ENCODE results near the gene TAS2R39. TPM values are rescaled to one million over a fixed set of nuclear protein-coding genes. Genes with fewer than 3 reads are reported as not detected.
"Not testable (repeated sequence)": the region's sequence is repeated elsewhere in the genome, so short reads cannot be mapped to it uniquely, and the experiment has no call there.

The TAS2R39 gene
- total RNA-seq, 3 donors from 2014 or later (not counting 1 experiment from before 2014, with no cell fraction given) = not detected

GRCh38 chr7:143171697-143172096, 11.5 kb upstream of the TAS2R39 start:
- Mint-ChIP-seq H3K4me3 (no peak overlapping the region), H3K9me3 (no peaks in the 10 kb centered on the region), H3K27ac (no peak overlapping the region), H3K27me3 (ENCODE audit: low read depth in 2 of 2) (peaks cover 4 to 22% of the 10 kb centered on the region in 2 donors), H3K36me3 (no peaks in the 10 kb centered on the region), H3K4me1 (no peaks in the 10 kb centered on the region)
- no peak for ATAC-seq
- no peak for DNase-seq
- Histone ChIP-seq H3K4me3 (ENCODE audit: low read length) (no peak overlapping the region), H3K9me3 (ENCODE audit: control insufficient read depth, insufficient read depth, low read length) (peaks cover 4% of the 10 kb centered on the region), H3K27ac (ENCODE audit: low read length) (no peak overlapping the region), H3K36me3 (ENCODE audit: control insufficient read depth, insufficient read depth, low read length) (no peaks in the 10 kb centered on the region), H3K27me3 (ENCODE audit: control insufficient read depth, insufficient read depth, low read length) (no peaks in the 10 kb centered on the region), H3K4me1 (ENCODE audit: control insufficient read depth, insufficient read depth, low read length) (no peaks in the 10 kb centered on the region)
- intact Hi-C loops (cut with micrococcal nuclease) = no loop called here
- no peak for TF ChIP-seq CTCF (IDR thresholded peaks at IDR 0.05)

DNA sequence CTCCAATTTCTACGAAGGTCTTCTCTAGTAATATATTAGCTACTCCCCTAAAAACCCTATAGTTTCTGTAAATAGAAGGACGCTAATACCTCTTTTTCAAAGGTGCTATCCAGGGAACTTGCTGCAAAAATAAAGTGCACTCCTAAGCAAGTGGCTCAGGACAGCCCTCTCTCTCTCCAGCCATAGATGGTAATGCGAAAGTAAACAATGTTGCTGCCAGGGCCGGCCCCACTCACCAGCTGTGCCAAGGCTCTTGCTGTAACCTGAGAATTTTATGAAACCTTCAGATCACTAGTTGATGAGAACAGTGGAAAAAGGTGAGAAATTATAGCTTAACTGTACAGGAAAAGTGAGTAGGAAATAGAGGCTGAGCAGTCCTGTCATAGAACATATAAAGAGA, 10.9 kb upstream of the TAS2R39 start:
- no peaks in the 10 kb centered on the region for H3K4me1 Mint-ChIP-seq
- Histone ChIP-seq H3K36me3 (ENCODE audit: control insufficient read depth, insufficient read depth, low read length) (no peaks in the 10 kb centered on the region), H3K9me3 (ENCODE audit: control insufficient read depth, insufficient read depth, low read length) (peaks cover 6% of the 10 kb centered on the region), H3K27me3 (ENCODE audit: control insufficient read depth, insufficient read depth, low read length) (no peaks in the 10 kb centered on the region), H3K4me1 (ENCODE audit: control insufficient read depth, insufficient read depth, low read length) (no peaks in the 10 kb centered on the region), H3K4me3 (ENCODE audit: low read length) (no peak overlapping the region), H3K27ac (ENCODE audit: low read length) (no peak overlapping the region)
- peaks cover 2% of the 10 kb centered on the region for H3K36me3 Mint-ChIP-seq
- 63% methylated on average over 4 of the region's 4 CpGs for WGBS (ENCODE audit: insufficient coverage)
- no peak for TF ChIP-seq CTCF (IDR thresholded peaks at IDR 0.05)
- H3K27ac Mint-ChIP-seq = no peak overlapping the region
- H3K27me3 Mint-ChIP-seq (ENCODE audit: low read depth in 2 of 2) = peaks cover 4 to 22% of the 10 kb centered on the region in 2 donors
- ATAC-seq (no peak), DNase-seq (no peak)
- intact Hi-C loops (cut with micrococcal nuclease) = no loop called here
- no peak overlapping the region for H3K4me3 Mint-ChIP-seq
- H3K9me3 Mint-ChIP-seq = peaks cover 2% of the 10 kb centered on the region in 2 donors

- peaks cover 5 to 6% of the 10 kb centered on the region in 2 donors for H3K9me3 Mint-ChIP-seq
- peaks cover 8% of the 10 kb centered on the region for H3K9me3 ChIP-seq (ENCODE audit: control insufficient read depth, insufficient read depth, low read length)
- no peaks in the 10 kb centered on the region for H3K27me3 ChIP-seq (ENCODE audit: control insufficient read depth, insufficient read depth, low read length)
- no peak for DNase-seq
- H3K4me3 ChIP-seq (ENCODE audit: low read length) = no peak overlapping the region
- H3K27ac Mint-ChIP-seq = no peak overlapping the region
- peaks cover 14% of the 10 kb centered on the region for H3K36me3 Mint-ChIP-seq
- no peak overlapping the region for H3K27ac ChIP-seq (ENCODE audit: low read length)
- ATAC-seq = no peak
- no peaks in the 10 kb centered on the region for H3K36me3 ChIP-seq (ENCODE audit: control insufficient read depth, insufficient read depth, low read length)
- no peaks in the 10 kb centered on the region for H3K4me1 ChIP-seq (ENCODE audit: control insufficient read depth, insufficient read depth, low read length)
- no peak for TF ChIP-seq CTCF (IDR thresholded peaks at IDR 0.05)
- H3K4me1 Mint-ChIP-seq = no peaks in the 10 kb centered on the region
- 88% methylated on average over 2 of the region's 5 CpGs for WGBS (ENCODE audit: insufficient coverage)
- no peak overlapping the region for H3K4me3 Mint-ChIP-seq
- peaks cover 7 to 30% of the 10 kb centered on the region in 2 donors for H3K27me3 Mint-ChIP-seq (ENCODE audit: low read depth in 2 of 2)
- intact Hi-C loops (cut with micrococcal nuclease) = no loop called here
Measured at GRCh38 chr7:143176128-143176527, 7.1 kb upstream of the TAS2R39 start.

DNA sequence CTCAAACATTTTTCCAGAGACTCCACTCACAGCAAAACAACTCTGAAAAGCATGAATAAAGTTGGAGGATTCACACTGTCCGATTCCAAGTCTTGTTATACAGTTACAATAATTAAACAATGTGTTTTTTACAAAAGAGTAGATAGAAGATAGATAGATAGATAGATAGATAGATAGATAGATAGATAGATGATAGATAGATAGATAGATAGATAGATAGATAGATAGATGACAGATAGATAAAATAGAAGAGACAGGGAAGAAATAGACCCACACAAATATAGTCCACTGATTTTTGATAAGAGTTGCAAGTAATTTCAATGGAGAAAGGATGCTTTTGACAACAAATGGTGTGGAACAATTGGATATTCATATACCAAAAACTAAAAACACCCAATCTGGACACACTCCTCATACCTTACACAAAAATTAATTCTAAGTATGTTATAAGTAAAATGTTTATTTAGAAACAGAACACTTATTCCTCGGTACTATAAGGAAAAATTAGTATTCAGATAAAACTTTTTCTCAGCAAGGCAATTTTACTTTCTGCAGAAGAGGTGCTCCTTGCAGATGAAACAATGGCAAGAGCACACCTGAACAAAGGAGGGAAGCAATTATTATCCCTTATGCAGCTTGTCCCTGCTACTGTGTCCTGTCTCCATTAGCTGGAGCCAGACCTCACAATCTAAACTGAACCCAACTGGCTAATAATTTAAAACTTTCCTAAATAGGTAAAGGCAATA, 5.7 kb upstream of the TAS2R39 start:
- Mint-ChIP-seq H3K9me3 (peaks cover 5 to 6% of the 10 kb centered on the region in 2 donors), H3K36me3 (peaks cover 14% of the 10 kb centered on the region), H3K27me3 (ENCODE audit: low read depth in 2 of 2) (peaks cover 7 to 36% of the 10 kb centered on the region in 2 donors), H3K4me3 (no peak overlapping the region), H3K4me1 (no peaks in the 10 kb centered on the region), H3K27ac (no peak overlapping the region)
- H3K27me3 ChIP-seq (ENCODE audit: control insufficient read depth, insufficient read depth, low read length) = no peaks in the 10 kb centered on the region
- ATAC-seq (no peak), DNase-seq (no peak)
- no peaks in the 10 kb centered on the region for H3K4me1 ChIP-seq (ENCODE audit: control insufficient read depth, insufficient read depth, low read length)
- no peak overlapping the region for H3K27ac ChIP-seq (ENCODE audit: low read length)
- intact Hi-C loops (cut with micrococcal nuclease) = no loop called here
- peaks cover 8% of the 10 kb centered on the region for H3K9me3 ChIP-seq (ENCODE audit: control insufficient read depth, insufficient read depth, low read length)
- no peak for TF ChIP-seq CTCF (IDR thresholded peaks at IDR 0.05)
- no peak overlapping the region for H3K4me3 ChIP-seq (ENCODE audit: low read length)
- H3K36me3 ChIP-seq (ENCODE audit: control insufficient read depth, insufficient read depth, low read length) = no peaks in the 10 kb centered on the region
- WGBS (ENCODE audit: insufficient coverage) = 100% methylated on average over 1 of the region's 2 CpGs

- WGBS (ENCODE audit: insufficient coverage) = 100% methylated on average over 3 of the region's 4 CpGs
- H3K27me3 Mint-ChIP-seq (ENCODE audit: low read depth in 2 of 2) = peaks cover 3 to 39% of the 10 kb centered on the region in 2 donors
- H3K27ac Mint-ChIP-seq = not testable (repeated sequence)
Measured at GRCh38 chr7:143180771-143181170, 2.4 kb upstream of the TAS2R39 start.

More at GRCh38 chr7:143180771-143181170, 2.4 kb upstream of the TAS2R39 start:
- H3K9me3 Mint-ChIP-seq; intact Hi-C loops (cut with micrococcal nuclease); H3K4me1 ChIP-seq (ENCODE audit: control insufficient read depth, insufficient read depth, low read length); H3K9me3 ChIP-seq (ENCODE audit: control insufficient read depth, insufficient read depth, low read length); H3K4me1 Mint-ChIP-seq; H3K4me3 Mint-ChIP-seq; H3K36me3 ChIP-seq (ENCODE audit: control insufficient read depth, insufficient read depth, low read length); H3K4me3 ChIP-seq (ENCODE audit: low read length); DNase-seq; H3K27me3 ChIP-seq (ENCODE audit: control insufficient read depth, insufficient read depth, low read length); ATAC-seq; H3K27ac ChIP-seq (ENCODE audit: low read length): not testable (repeated sequence)
- H3K36me3 Mint-ChIP-seq = peaks cover 14% of the 10 kb centered on the region
